COLO668 (cell line): ENCODE data around the gene NLGN1.

Source experiments
- DNase-seq: peaks from one replicate; lab custom pipeline; 2025; ENCODE audit not compliant: unreplicated experiment; lab: John Stamatoyannopoulos, UW

The NLGN1 gene

DNA sequence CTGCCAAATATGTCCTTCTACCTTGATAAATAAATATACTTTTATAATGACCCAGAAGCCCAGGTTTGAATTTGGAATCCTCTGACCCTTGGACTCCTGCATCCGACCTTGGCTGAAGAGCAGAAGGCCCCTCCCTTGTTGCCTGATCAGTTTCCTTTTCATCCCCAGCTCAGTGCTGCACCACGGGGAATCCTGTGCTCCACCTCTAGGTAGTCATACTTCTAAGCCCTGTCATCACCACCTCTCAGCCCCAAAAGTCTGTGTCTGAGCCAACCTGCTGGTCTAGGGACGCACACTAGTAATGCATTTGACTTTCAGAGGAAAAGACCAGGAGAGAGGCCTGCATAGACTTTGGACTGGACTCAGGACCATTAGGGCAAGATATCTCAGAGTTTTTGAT, 310.6 kb downstream of the NLGN1 start:
- DNase-seq: no peak

DNA sequence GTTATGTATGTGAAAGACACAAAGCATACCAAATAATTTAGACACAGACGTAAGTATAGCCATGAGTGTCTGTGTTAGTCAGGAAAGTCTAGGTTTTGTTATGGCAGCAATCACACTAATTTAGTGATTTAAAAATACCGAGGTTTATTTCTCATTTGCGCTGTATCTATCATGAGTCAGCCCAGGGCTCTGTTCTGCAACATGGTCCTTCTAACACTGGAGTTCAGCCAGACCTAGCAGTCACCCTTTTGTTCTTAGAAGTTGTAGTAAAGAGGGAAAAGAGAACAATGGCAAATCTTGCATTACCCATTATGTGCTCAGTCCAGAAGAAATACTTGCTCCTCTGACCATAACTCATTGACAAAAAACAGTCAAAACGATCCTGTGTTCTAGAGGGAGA, 311.5 kb downstream of the NLGN1 start:
- no peak for DNase-seq

DNA sequence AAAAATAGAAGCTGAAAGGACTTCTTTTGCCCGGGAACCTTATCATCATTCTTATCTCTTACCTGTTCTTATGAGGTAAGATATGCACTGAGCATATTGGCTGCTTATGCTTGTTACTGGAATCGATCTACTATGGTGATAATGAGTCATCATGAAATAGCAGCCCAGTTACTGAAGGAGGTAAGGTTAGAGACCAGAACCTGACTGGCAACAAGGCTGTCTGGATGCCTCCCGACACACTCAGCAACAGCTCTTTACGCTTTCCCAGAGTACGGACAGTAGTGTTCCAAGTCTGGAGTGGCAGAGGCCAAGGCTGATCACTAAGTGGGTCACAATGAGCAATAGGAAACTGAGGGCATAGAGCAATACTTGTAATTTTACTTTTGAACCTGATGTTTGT, 314.1 kb downstream of the NLGN1 start:
- DNase-seq: no peak

DNA sequence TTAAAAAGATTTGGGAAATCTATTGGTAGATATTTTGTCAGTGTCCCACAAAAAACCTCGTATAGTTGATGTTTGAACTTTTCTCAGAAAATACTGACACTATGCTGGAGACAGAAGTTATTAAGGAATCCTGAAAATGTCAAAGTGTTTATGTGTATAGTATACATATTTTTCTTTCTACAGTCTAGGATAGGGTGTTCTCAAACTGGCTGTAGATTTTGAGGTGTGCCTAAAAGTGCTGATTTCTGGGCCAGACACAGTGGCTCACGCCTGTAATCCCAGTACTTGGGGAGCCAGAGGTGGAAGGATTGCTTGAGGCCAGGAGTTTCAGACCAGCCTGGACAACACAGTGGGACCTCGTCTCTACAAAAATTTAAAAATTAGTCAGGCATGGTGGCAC, 322.0 kb downstream of the NLGN1 start:
- no peak for DNase-seq

DNA sequence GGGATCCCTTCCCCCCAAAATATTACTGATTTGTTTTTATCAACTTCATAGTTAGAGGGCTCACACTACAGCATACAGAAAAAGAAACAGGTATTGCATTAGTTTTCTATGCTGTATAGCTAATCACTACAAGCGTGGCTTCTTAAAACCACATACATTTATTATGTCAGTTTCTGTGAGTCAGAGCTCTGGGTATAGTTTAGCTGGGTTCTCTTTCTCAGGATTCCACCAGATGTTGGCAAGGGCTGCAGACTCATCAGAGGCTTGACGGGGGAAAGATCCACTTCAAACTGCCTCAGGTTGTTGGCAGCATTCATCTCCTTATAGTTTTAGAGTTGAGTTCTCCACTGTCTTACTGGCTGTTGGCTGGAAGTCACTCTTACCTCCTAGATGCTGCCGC, 328.0 kb downstream of the NLGN1 start:
- no peak for DNase-seq

DNA sequence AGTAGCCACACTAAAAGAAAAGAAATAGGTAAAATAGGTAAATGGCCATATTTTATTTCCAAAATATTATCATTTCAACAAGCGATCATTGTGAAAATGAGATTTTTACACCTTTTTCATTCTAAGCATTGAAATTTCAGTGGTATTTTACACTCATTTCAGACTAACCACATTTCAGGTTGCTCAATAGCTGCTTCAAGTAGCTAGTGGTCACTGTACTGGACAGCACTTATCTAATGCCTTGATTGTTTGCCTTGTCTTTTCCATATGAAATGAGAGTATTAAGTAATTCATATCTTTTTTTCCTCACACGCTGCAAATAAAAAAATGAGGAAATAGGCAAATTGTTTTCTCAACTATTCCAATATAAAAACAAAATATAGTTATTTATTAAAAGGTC, 332.8 kb downstream of the NLGN1 start:
- DNase-seq: no peak

DNA sequence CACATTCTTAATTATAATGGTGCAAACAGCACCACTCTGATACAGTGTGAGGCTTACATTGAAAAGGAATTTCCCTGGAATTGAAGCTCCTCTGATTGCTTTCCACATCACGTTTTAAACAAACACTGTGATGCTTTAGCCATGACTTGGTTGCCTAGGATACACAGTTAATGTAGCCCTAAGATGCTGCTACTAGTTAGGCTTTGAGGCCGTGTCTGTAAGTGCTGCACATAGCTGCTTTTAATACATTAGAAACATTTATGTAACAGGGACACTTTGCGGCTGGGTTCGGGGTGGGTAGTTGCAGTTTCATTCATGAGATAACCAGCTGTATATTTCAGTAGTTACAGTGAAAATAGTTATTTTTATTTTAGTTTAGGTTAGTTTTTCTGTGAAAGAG, 334.7 kb downstream of the NLGN1 start:
- no peak for DNase-seq

DNA sequence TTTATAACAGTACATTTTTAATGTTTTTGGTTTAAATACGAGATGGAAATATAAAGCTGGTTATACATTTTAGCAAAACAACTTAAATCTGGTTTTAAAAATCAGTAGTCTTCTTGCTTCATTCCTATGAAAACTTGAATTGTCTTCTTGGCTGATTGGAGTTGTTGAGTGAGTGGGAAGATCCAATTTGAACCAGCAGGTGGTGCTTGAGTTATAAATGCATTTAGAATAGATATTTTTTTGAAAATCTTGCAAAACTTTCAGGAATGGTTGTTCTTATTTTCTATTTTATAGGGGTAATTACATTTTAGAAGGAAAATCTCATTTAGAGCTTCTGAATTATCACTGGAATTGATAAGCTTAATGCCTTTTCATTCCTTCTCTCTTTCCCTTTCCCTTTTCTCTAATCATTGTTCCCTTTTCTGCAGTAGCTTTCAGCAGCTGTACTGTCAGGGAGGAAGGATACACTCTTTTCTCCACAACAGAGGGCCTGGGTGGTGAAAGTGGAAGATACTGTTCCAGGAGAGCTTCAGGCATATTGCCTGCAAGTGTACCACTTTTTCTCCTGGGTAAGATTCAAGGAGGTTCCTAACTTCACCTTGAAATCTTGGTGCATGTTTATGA, 335.6 kb downstream of the NLGN1 start:
- no peak for DNase-seq

DNA sequence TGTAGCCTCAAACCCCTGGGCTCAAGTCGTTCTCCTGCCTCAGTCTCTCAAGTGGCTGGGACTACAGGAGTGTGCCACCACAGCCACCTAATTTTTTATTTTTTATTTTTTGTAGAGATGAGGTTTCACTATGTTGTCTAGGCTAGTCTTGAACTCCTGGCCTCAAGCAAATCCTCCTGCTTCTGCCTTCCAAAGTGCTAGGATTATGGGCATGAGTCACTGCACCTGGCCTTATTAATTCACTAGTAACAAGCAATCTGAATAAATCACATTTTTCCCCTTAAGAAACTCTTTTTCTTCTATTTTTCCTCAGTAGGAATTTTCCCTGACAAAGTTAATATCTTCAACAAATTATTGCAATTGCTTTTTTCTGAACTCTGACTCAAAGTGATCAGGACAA, 336.9 kb downstream of the NLGN1 start:
- no peak for DNase-seq

DNA sequence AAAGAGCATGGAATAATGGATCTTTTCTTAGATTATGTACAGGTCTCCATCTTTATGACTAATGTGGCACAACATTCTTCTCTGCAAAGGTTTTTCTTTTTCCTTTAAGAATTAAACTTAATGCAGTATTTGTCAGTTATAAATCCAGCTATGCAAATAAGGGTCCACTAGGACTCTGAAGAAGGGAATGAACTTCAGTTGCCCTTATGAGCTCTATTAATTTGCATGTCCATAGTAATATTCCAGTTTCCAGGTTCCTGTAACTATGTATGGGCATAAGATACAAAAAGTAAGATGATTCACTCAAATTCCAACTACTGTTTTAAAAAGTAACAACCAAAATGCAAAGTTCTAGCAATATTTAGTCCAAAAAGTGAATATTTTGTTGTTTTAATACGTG, 337.4 kb downstream of the NLGN1 start:
- DNase-seq: no peak

DNA sequence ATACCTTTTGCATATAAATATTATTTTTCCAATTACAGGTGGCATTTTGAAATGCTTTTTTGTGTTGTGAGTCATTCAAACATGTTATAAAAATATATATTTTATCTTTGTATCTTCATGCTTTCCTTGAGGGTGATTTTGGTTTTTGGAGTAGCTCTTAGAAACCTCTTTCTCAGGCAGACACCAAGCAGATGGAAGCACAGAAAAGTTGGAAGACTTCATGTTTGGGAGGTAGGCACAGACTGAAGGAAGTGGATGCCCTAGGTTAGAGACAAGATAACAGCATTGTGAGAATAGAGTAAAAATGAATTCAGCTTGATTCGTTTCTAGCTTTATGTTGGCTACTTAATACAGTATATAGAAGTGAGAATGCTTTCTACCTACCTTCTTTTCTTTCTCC, 338.3 kb downstream of the NLGN1 start:
- no peak for DNase-seq

DNA sequence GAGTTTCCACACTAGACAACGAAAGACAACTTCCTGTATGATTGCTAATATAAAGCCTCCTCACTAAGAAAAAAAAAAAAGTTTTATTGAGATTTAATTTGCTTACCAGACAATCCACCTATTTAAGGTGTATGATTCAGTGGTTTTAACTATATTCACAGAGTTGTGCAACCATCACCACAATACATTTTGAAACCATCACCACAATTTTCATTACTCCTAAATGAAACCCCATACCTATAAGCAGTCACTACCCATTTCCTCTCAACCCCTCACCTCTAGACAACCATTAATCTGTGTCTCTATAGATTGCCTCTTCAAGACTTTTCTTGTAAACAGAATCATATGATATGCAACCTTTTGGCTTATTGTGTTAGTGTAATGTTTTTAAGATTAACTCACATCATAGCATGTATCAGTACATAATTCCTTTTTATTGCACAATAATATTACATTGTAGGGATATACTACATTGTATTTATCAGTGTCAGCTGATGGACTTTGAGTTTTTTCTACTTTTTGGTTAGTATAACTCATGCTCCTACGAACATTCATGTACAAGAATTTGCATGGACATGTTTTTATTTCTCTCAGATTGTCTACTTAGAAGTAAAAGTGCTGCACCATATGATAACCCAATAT, 339.7 kb downstream of the NLGN1 start:
- no peak for DNase-seq

DNA sequence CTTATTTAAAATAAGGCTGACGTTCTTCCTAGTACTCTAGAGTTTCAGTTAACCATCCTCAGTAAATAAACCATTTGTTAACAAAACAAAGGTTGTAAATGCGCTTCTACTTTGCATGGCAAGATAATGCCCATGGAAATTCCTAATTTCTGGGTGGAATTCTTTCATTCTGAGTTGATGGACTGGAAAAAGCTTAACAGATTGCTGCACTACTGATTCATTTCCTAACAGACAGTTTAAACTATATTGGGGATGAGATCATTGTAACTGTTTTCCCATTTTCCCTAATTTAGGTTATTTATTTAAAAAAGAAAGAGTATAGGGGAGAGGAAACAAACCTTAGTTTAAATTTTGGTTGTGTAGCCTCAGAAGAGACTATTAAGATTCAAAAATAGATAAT, 342.2 kb downstream of the NLGN1 start:
- no peak for DNase-seq

DNA sequence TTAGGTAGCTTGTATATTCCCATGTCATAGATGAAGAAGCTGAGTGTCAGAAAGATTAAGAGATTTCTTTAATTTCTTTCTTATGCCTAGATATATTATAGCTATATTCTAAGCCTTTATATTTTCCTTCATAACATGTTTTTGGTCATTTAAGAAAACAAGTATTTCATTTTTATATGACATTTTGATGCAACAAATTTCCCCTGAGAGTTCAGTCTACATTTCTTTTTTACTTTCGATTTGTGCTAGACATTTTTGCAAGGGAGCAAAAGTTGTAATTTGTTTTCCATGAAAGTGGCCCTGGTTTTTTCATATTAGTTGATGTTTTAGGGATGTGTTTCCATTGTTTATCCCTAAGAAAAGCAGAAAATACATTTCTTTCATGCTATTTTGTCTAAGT, 344.9 kb downstream of the NLGN1 start:
- DNase-seq: no peak

DNA sequence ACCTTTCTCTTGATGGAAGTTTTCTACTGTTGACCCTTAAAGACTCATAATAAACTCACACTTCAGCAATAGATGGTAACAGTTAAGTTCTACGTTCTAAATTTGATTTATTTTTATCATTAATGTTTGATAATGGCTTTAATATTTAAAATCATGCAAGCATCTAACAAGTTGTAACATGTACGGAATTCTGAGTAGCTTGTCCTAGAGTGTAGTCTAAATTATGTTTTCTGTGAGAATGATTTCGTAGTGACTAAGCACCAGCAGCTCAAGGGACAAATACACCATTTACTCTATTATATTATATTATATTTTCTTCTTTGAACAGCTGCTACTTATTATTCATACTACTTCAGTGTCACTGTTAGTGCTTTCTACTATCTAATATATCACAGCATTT, 345.6 kb downstream of the NLGN1 start:
- no peak for DNase-seq

DNA sequence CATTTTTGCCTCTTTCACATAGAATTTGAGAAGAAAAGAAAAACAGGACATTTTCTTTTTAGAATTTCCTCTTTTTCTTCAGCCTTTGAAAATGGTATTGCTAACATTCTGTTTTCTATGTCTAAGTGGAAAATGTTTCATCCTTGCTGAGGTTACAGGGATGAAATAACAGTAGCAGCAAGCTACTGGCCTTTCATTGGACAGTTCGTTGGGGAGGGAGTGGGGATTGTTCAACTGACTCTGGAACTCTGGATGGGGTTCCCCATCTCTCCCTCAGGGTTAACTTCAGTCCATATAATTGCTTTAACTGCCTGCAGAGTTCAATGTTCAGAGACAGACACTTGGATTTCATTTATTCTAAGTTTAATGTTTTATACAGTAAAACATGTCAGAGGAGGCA, 346.0 kb downstream of the NLGN1 start:
- DNase-seq: no peak

DNA sequence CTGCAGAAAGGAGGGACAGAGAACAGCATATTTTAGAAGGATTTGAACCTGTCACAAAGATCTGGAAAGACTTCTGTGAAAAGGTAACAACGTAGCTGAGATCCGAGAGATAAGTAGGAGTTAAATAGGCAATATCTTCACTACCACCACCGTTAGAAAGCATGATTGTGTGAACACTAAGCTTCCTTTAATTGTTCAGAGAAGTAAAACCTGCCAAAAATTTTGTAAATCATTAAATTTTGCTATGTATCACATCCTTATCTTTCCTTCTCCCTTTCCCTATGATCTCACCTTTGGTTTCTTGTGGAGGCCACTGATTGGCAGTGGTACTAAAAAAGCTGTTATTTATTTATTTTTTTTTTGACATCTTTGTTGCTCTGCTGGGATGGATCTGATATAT, 346.9 kb downstream of the NLGN1 start:
- DNase-seq: no peak

DNA sequence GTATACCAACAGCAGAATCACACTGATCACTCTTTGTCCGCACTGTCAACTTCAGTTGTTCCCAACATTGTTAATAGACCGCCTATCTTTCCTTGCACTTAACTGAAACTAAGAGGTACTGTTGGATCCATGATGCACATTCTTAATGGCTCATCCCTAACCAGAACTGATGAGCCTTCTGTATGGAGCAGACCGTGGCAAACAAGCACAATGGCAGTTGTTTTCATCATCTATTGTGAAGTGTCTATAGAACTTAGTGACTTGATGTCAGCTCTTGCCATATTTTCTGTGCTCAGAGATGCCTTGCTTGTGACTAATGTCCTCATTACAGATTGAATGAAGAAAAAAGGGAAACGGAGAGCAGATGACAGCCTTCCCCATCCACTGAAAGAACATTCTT, 347.4 kb downstream of the NLGN1 start:
- no peak for DNase-seq

DNA sequence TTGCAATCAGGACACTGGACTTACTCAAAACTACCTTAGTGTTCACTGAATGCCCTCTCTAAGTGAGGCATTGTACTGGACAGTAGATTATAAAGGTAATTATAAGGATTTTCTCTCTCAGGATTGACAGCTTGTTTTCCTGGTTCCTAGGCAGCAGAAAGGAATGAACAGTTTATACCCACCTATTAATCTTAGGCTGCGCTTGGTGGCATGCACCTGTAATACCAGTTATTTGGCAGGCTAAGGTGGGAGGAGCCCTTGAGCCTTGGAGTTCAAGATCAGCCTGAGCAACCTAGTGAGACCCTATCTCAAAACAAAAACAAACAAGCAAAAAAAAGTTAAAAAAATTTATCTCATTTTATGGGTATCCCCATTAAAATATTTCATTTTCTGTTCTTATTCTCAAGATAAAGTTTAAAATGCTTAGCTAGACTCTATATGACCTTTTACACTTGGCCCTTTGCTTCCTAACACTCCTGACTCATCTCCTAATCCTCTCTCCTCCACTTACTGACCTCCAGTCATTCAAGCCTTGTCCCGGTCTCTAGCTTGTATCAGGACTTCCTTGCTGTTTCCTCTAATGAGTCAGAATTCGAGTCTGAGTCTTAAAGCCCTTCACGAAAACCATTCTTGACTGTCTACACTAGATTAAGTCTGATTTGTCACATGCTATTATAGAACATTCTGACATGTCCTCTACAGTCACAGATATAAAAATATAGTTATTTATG, 348.6 kb downstream of the NLGN1 start:
- no peak for DNase-seq

DNA sequence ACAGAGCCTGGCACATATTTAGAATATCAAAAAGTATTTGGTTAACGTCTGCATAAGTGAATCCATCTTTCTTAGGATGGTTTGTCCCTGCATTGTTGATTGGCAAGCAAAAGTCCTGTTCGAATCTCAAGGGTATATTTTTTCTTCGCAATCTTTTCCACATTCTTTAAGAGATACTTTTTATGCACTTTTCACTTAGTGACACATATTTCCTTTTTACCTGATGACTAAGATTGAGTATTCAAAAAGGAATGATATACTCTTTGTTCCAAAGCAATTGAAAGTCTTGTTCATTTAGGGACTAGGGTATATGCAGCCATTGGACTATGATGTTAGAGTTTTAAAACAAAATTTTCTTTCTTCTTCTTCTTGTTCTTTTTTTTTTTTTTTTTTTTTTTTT, 349.9 kb downstream of the NLGN1 start:
- no peak for DNase-seq

DNA sequence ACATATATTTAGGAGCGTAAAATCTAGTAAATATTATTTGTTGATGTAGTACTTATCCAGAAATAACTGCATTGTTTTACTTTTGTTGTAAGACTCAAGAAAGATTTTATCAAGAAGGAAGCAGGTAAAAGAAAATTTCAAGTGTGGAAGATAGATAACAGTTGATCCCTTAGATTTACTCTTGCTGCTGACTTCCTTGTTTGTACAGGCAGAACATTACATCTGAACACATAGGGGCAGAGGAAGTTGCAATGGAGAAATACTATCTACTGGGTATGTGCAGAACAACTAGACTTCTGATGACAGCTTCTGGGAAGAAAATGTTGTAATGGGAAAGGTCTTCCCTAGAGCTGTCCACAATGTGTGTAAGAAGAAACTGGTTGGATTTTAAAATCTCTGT, 350.6 kb downstream of the NLGN1 start:
- DNase-seq: no peak

DNA sequence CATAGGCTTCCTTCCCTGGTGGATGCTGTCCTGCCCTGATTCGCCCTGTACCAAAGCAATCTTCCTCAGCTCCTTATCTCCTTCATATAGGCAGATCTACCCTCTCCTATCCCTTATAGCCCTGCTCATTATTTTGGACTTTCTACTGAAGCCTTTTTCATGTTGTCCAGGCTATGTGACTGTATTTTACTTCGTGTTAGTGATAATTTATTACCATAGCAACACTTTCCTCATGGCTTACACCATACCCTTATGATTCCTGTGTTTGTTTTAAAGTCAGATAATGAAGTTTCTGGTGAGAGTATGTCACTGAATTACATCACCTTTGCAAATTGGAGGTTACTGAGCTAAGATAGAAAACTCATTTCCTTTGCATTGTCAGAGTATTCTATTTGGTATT, 352.6 kb downstream of the NLGN1 start:
- no peak for DNase-seq

DNA sequence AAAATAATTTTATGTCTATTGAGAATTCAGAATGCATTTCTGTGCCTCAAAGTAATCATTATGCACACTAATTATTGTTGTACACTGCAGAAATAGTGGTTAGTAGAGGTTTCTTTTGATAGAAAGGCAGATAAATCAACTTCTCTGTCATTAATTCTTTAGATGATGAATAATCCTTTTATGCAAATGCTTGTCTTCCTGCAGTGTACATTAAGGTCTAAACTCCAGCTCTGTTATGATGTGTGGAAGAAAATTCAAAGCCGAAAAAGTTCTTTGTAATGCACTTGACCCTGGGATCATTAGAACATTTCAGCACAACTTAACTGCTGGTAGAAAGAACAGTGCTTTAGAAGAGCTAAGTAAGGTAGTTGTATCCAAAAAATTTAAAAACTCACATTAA, 353.0 kb downstream of the NLGN1 start:
- DNase-seq: no peak
